ENCODE data around the gene MORC1.

MORC1 gene

GRCh38 chr3:108909799-108910198 is 208.1 kb downstream of the MORC1 start:
- H3K4me3 ChIP-seq (ENCODE audit: low read depth, low read length), result no peak overlapping the region
- TF ChIP-seq CTCF (IDR thresholded peaks at IDR 0.05; ENCODE audit: low read depth, low read length), result no peak

Measured in WI38 (cell line).